Stimulated activated CD4-positive, alpha-beta T cell treated with anti-CD3 and anti-CD28 coated beads, Interleukin-15, amount 100 ng/mL, for 48 hours (primary cell): ENCODE results near the gene BANF2.

Source experiments
- DNase-seq, 2 donors: peaks; one replicate each; pipeline ENCODE4 v3.0.0-alpha.2; 2020; ENCODE audit warnings: low read depth in 2 of 2

The BANF2 gene

DNA sequence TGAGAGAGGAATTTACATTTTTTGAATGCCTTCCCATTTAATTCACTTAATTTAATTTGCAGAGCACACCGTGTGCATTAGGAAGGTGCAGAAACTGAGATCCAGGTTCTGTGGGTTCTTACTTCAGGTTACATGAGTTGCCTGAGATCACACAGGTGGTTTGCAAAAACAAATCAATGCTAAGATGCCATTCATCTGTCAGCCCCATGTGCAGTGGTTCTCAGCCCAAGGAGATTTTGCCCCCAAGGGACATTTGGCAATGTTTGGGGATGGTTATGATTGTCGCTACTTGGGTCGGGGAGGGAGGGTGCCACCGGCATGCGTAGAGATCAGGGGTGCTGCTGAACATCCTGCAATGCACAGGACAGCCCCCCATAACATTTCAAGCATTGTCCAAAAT lies 34.6 kb downstream of the BANF2 start:
- DNase-seq = no peak

GRCh38 chr20:17735206-17735804 lies 35.5 kb downstream of the BANF2 start:
- DNase-seq = no peak

GRCh38 chr20:17735959-17736621 lies 36.3 kb downstream of the BANF2 start:
- DNase-seq = no peak

DNA sequence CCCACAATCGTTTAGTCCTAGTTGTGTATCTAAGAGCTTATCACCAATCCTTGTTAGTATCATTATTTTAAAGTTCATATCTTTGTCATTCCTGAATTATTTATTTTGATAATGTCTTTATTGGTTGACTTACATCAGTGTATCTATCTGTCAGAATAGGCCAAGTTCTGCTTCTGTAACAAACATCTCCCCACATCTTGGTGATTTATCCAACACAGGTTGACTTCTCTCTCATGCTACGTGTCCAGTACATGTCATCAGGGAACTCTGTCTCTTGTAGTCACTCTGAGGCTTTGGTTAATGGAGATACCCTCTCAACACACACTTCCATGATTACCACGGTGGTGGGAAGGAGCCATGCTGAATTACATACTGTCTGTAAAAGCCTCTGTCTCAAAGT lies 38.4 kb downstream of the BANF2 start:
- no peak for DNase-seq

- no peak for DNase-seq
Measured at GRCh38 chr20:17741220-17741619, 41.5 kb downstream of the BANF2 start.

DNA sequence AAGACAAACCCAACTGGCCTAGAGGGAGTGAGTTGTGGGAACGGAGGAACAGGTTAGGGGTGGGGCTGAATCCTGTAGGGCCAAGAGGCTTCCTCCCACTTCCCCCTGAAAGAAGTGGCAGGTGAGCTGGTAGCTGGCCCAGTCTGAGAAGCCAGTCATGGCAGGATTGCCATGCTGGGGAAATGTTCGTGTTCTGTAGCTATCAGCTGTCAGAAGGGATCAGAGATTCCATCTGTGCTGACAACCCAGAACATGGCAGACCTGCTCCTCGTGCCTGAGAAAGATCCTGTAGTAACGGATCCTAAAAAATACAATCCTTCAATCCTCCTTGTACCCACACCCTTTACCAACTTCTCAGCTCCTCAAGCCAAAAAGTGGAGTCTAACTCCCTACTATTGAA lies 43.0 kb downstream of the BANF2 start:
- no peak for DNase-seq

DNA sequence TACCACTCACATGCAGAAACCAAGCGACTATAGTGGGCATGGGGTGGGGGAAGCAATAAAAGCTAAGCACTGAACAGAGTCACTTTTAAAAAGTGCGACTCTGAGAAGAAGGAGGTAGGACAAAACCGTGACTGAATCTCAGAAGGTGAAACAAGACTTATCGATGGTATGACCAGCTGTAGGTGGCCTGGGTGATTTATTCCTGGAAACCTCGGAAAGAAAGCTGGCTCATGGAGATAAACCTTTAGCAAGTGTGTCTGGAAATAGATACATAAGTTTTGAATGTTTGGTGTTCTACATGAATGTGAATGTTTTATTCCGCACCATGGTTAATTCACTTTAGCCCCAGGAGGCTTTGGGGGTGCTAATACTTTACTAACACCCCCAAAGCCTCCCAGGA lies 43.9 kb downstream of the BANF2 start:
- DNase-seq = no peak

GRCh38 chr20:17747431-17747846 lies 47.7 kb downstream of the BANF2 start:
- DNase-seq = no peak

DNA sequence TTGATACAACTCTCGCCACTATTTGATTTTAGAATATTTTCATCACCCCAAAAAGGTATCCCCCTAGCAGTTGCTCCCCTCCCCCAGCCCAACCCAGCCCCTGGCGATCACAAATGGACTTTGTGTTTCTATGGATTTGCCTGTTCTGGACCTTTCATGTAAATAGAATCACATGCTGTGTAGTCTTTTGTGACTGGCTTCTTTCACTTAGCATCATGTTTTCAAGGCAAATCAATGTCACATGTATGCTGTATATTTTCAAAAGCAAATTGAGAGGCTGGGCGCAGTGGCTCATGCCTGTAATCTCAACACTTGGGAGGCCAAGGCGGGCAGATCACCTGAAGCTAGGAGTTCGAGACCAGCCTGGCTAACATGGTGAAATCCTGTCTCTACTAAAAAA lies 48.5 kb downstream of the BANF2 start:
- no peak for DNase-seq

DNA sequence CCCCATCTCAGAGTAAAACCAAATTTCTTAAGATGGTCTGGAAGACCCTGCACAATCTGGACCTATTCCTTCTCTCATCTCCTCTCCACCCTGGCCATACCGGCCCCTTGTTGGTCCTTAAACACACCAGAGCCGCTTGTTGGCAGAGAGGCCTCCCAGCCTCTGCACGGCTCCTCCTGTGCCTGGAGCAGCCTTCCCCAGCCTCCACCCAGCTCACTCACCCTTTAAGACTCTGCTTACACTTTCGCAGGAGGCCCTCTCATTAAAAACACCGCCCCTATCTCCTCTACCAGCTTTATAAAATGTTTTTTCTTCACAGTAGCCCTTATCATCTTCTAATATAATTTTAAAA lies 49.8 kb downstream of the BANF2 start:
- DNase-seq = no peak

GRCh38 chr20:17749978-17750721 lies 50.4 kb downstream of the BANF2 start:
- no peak for DNase-seq

DNA sequence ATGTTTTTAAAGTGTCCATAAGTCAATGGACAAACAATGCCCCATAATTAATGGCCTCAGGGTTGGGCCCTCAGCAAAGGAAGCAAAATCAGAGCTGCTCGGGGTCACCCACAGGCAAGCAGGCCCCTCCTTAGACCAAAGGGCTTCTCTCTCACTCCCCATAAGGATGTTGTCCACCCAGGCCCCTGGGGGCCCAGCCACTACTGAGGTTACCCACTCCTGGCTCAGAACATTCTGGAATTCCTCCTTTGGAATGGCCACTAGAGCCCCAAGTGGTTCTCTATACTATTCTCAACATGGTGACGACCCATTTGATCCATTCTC lies 50.9 kb downstream of the BANF2 start:
- no peak for DNase-seq

GRCh38 chr20:17751640-17752039 lies 51.9 kb downstream of the BANF2 start:
- DNase-seq = no peak

GRCh38 chr20:17752459-17752858 lies 52.7 kb downstream of the BANF2 start:
- no peak for DNase-seq

GRCh38 chr20:17753516-17753915 lies 53.8 kb downstream of the BANF2 start:
- no peak for DNase-seq

DNA sequence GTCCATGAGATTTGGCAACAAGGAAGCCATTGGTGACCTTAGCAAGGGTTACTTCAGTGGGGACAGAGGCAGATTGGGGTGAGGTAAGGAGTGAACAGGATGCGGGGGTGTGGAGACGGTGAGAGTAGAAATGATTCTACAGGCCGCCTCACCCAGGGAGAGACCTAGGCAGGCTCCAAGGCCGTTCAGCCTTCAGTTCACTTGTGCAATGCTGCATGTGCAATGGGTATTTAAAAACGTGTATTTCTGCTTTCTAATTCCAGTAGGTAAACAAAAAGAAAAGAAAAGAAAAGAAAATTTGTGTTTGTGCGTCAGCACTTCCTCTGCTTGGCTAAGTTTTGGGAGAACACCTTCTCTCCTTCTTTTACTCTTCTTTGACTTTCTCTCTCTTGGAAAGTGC lies 56.8 kb downstream of the BANF2 start:
- no peak for DNase-seq

GRCh38 chr20:17757496-17757895 lies 57.7 kb downstream of the BANF2 start:
- DNase-seq = no peak

- DNase-seq = no peak
Measured at GRCh38 chr20:17758010-17758409, 58.2 kb downstream of the BANF2 start.

DNA sequence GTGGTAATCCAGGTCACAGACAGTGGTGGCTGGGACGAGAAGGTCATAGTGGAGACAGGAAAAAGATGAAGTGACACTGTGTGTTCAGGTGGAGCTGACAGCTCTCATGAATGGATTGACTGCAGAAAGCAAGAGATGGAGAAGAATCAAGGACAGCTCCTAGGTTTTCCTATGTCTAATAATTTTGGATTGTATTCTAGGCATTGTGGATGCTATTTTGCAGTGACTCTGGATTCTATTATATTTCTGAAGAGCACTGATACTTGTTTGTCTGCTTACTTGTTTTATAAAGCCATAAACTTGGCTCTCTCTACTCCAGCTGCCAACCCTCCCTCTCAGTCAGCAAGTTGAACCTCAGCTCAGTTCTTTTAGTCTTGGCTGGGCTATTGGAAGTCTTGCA lies 58.7 kb downstream of the BANF2 start:
- no peak for DNase-seq

GRCh38 chr20:17759449-17759848 lies 59.7 kb downstream of the BANF2 start:
- no peak for DNase-seq

DNA sequence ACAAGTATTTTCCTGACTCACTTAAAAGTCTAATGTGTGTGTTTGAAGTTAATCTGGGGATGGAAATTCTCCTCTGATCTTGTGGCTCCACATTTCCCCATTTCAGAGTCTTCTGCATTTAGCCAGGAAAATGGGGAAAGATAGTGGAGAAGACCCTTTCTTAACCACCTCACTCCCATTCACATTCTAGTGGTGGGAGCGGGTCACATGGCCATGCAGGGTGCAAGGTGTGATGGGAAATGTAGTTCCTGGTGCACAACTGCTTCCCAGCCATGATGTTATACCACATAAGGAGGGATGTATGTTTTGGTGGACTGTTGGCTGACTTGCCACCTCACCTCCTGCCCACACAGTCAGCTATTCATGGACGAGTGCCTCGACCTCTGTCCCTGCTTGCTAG lies 61.8 kb downstream of the BANF2 start:
- DNase-seq = no peak

DNA sequence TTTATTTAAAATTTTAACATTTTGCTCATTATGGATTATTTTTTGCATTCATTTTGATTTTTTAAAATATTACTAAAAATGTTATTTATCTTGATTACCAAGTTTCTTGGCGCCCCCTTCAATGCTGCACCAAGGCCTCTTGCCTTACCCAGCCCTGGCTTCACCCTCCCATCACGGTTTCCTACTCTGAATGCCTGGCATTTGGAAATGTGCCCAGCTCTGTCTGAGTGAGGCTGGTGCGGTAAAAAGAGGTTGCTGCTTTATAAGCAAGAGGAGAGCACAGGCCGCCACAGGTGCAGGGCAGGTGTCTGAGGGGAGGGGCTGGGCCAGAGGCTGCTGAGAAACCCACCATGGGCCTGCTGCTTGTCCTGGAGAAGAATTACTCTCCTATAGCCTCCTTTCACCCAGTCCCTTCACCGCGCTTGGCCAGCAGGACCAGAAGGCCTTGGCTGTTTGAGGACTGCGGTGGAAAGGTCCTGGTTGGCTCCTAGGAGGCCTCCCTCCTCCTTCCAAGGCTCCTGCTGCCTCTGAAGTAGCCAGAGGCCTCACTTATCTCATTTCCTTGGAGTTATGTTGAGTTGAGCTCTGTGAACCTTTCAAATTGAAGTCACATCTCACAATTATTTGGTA lies 62.6 kb downstream of the BANF2 start:
- no peak for DNase-seq
